SK-N-SH (cell line): ENCODE data around the gene LRSAM1. TPM values are rescaled to one million over a fixed set of nuclear protein-coding genes. Genes with fewer than 3 reads are reported as not detected.

Experiments
- CTCF ChIA-PET: fragments of 300-600, 350-600 bp; formaldehyde crosslinking; extraction: SDS; loops from one replicate; lab custom pipeline; 2021; lab: Yijun Ruan, JAX
- POLR2A ChIA-PET: fragments of 350-600 bp; sonication (Branson Sonifier 250); formaldehyde crosslinking; extraction: SDS; loops from one replicate; lab custom pipeline; 2020; ENCODE audit warnings: antibody characterized with exemption, inconsistent platforms; lab: Yijun Ruan, JAX
- DNase-seq: peaks from one replicate; pipeline ENCODE4 v3.0.0; 2012
- H2AFZ ChIP-seq: fragments of 200-600 bp; sonication (generic); 2 replicates; pipeline ENCODE4 v1.8.1; 2016; ENCODE audit warnings: antibody characterized with exemption, mild to moderate bottlenecking, low read depth
- H3F3A ChIP-seq: fragments of 200-600 bp; sonication (generic); replicated peaks from 2 replicates; pipeline ENCODE3; 2016; ENCODE audit warnings: antibody characterized with exemption, mild to moderate bottlenecking; ENCODE audit not compliant: insufficient read depth
- H3K27ac ChIP-seq, 2 experiments: fragments of 200-500 bp in 1 of 2; fragments of 200-600 bp in 1 of 2; sonication (Bioruptor generic) in 1 of 2; sonication (generic), shearing (Covaris generic) in 1 of 2; 2 replicates each; pipeline versions ENCODE4 v1.5.1 to v1.6.1; 2014 to 2016; ENCODE audit warnings: low read depth in 2 of 2, inconsistent platforms in 1 of 2, low read length in 1 of 2, mild to moderate bottlenecking in 1 of 2, mixed read lengths in 1 of 2
- H3K27me3 ChIP-seq: fragments of 200-600 bp; sonication (generic), shearing (Covaris generic); 2 replicates; pipeline ENCODE4 v1.6.1; 2016; ENCODE audit warnings: mixed run types; ENCODE audit not compliant: insufficient read depth
- H3K36me3 ChIP-seq, 2 experiments: fragments of 200-500 bp in 1 of 2; fragments of 200-600 bp in 1 of 2; sonication (Bioruptor generic) in 1 of 2; sonication (generic) in 1 of 2; replicated peaks in 1 of 2; 2 replicates each; pipeline versions ENCODE3 to v1.5.1; 2014 to 2016; ENCODE audit warnings: low read length in 1 of 2, mild to moderate bottlenecking in 1 of 2; ENCODE audit not compliant: insufficient read depth in 2 of 2, control insufficient read depth in 1 of 2
- H3K4me1 ChIP-seq, 2 experiments: fragments of 200-500 bp in 1 of 2; fragments of 200-600 bp in 1 of 2; sonication (Bioruptor generic) in 1 of 2; sonication (generic), shearing (Covaris generic) in 1 of 2; 2 replicates each; pipeline versions ENCODE4 v1.5.1 to v1.6.1; 2014 to 2016; ENCODE audit warnings: low read depth in 1 of 2, low read length in 1 of 2, mixed run types in 1 of 2; ENCODE audit not compliant: insufficient read depth in 2 of 2, control insufficient read depth in 1 of 2
- H3K4me2 ChIP-seq: fragments of 200-600 bp; sonication (generic), shearing (Covaris generic); 2 replicates; pipeline ENCODE4 v1.6.1; 2017; ENCODE audit warnings: mixed run types
- H3K4me3 ChIP-seq, 2 experiments: fragments of 200-500 bp in 1 of 2; fragments of 200-600 bp in 1 of 2; sonication (Bioruptor generic) in 1 of 2; sonication (generic), shearing (Covaris generic) in 1 of 2; 2 replicates each; pipeline versions ENCODE4 v1.5.1 to v1.8.1; 2014 to 2016; ENCODE audit warnings: low read depth in 2 of 2, inconsistent platforms in 1 of 2, low read length in 1 of 2, mild to moderate bottlenecking in 1 of 2, mixed read lengths in 1 of 2, moderate library complexity in 1 of 2
- H3K79me2 ChIP-seq: fragments of 200-600 bp; sonication (generic); 2 replicates; pipeline ENCODE4 v1.8.1; 2017; ENCODE audit warnings: mild to moderate bottlenecking; ENCODE audit not compliant: insufficient read depth
- H3K9ac ChIP-seq: fragments of 200-600 bp; sonication (generic); 2 replicates; pipeline ENCODE4 v1.6.1; 2017; ENCODE audit warnings: mixed run types
- H3K9me2 ChIP-seq: fragments of 200-600 bp; sonication (generic); 2 replicates; pipeline ENCODE4 v1.6.1; 2017; ENCODE audit warnings: mixed run types
- H3K9me3 ChIP-seq: fragments of 200-600 bp; sonication (generic); 2 replicates; pipeline ENCODE4 v1.6.1; 2017; ENCODE audit warnings: mixed run types, mild to moderate bottlenecking, moderate library complexity
- H4K20me1 ChIP-seq: fragments of 200-600 bp; sonication (generic); 2 replicates; pipeline ENCODE4 v1.6.1; 2017; ENCODE audit warnings: mild to moderate bottlenecking, mixed run types; ENCODE audit not compliant: insufficient read depth
- EZH2phosphoT487 ChIP-seq: fragments of 200-600 bp; sonication (generic); IDR thresholded peaks from 2 replicates; pipeline ENCODE4 v1.6.1; 2017; ENCODE audit warnings: low read depth, mixed run types, mild to moderate bottlenecking, antibody characterized with exemption, moderate library complexity, borderline replicate concordance
- FOSL2 ChIP-seq: IDR thresholded peaks from 2 replicates; pipeline ENCODE4 v1.4.0; 2012; ENCODE audit warnings: low read depth, mild to moderate bottlenecking, moderate library complexity, borderline replicate concordance
- FOXJ3 ChIP-seq: sonication (generic); formaldehyde crosslinking; IDR thresholded peaks from 2 replicates; pipeline ENCODE4 v1.5.1; 2020; ENCODE audit warnings: mild to moderate bottlenecking, missing genetic modification reagents
- FOXM1 ChIP-seq: IDR thresholded peaks from 2 replicates; pipeline ENCODE4 v1.4.0; 2012; ENCODE audit warnings: low read depth, mild to moderate bottlenecking
- GABPA ChIP-seq: IDR thresholded peaks from 2 replicates; pipeline ENCODE4 v1.4.0; 2012; ENCODE audit warnings: low read depth, mild to moderate bottlenecking
- JUND ChIP-seq: IDR thresholded peaks from 2 replicates; pipeline ENCODE4 v1.4.0; 2012
- MAX ChIP-seq: IDR thresholded peaks from 2 replicates; pipeline ENCODE4 v1.4.0; 2012; ENCODE audit warnings: low read depth
- MXI1 ChIP-seq: IDR thresholded peaks from 2 replicates; pipeline ENCODE4 v1.6.1; 2012; ENCODE audit warnings: mild to moderate bottlenecking, low read depth, low read length, improper control_type of control experiment
- NRF1 ChIP-seq: IDR thresholded peaks from 2 replicates; pipeline ENCODE4 v1.6.1; 2012; ENCODE audit warnings: low read depth, mild to moderate bottlenecking, low read length
- PBX3 ChIP-seq: IDR thresholded peaks from 2 replicates; pipeline ENCODE4; 2012
- POLR2AphosphoS5 ChIP-seq: IDR thresholded peaks from 2 replicates; pipeline ENCODE4 v1.6.1; 2012; ENCODE audit warnings: low read depth, low read length
- RAD21 ChIP-seq: IDR thresholded peaks from 2 replicates; pipeline ENCODE4 v1.6.1; 2012; ENCODE audit warnings: mild to moderate bottlenecking, low read length
- RCOR1 ChIP-seq: fragments of 150-350 bp; IDR thresholded peaks from 2 replicates; pipeline ENCODE4 v1.6.1; 2017; ENCODE audit warnings: antibody characterized with exemption, low read length
- RXRA ChIP-seq: IDR thresholded peaks from 2 replicates; pipeline ENCODE4 v1.4.0; 2012; ENCODE audit warnings: low read depth, mild to moderate bottlenecking, borderline replicate concordance
- SIN3A ChIP-seq: IDR thresholded peaks from 2 replicates; pipeline ENCODE4 v1.6.1; 2012; ENCODE audit warnings: low read depth, mild to moderate bottlenecking, low read length, moderate library complexity, borderline replicate concordance
- TAF1 ChIP-seq: IDR thresholded peaks from 2 replicates; pipeline ENCODE4 v1.6.1; 2012; ENCODE audit warnings: low read depth, mild to moderate bottlenecking, low read length, moderate library complexity, borderline replicate concordance
- TEAD4 ChIP-seq: IDR thresholded peaks from 2 replicates; pipeline ENCODE4 v1.4.0; 2012; ENCODE audit warnings: mild to moderate bottlenecking, borderline replicate concordance; ENCODE audit not compliant: insufficient read depth
- USF1 ChIP-seq: IDR thresholded peaks from 2 replicates; pipeline ENCODE4 v1.4.0; 2012; ENCODE audit warnings: low read depth, borderline replicate concordance
- USF2 ChIP-seq: fragments of 150-350 bp; IDR thresholded peaks from 2 replicates; pipeline ENCODE4 v1.6.1; 2017; ENCODE audit warnings: antibody characterized with exemption, low read length, low read depth, borderline replicate concordance
- WGBS: methylation state at CpG from one replicate; pipeline ENCODE4 v1.1.6; 2017; ENCODE audit warnings: low lambda C conversion rate; 5-methylcytosine and 5-hydroxymethylcytosine counted together
- polyA plus RNA-seq, 3 experiments: library from polyadenylated mRNA; depleted of rRNA; stranded (reverse); fragments of >200 nt; gene quantifications; 2 replicates each; pipeline ENCODE4 v1.2.3, GENCODE V29; 2012

Gene LRSAM1
- polyA plus RNA-seq, 1 of the 3 experiments (the other 2 are of a cell fraction), result 8.0 TPM

GRCh38 chr9:127417131-127418036 is 33.9 kb upstream of the LRSAM1 start:
- no peak overlapping the region for H3K4me3 ChIP-seq
- H3K27ac ChIP-seq, result no peak overlapping the region
- peaks cover 7% of the 10 kb centered on the region; the same call in 1 of the 2 replicates for H3K79me2 ChIP-seq
- peak; percentile 57 for DNase-seq
- H3F3A ChIP-seq, result peaks cover 4% of the 10 kb centered on the region
- no peak overlapping the region for H2AFZ ChIP-seq
- H3K36me3 ChIP-seq, result no peaks in the 10 kb centered on the region
- peaks cover under 1 to 10% of the 10 kb centered on the region in 2 experiments; a peak in 2 of 4 replicates for H3K4me1 ChIP-seq
- no peaks in the 10 kb centered on the region for H3K27me3 ChIP-seq
- ChIA-PET POLR2A (no interaction called here), CTCF (interaction anchor here (0.9 to 1.1 kb wide), 3 partner anchors 10 to 475 kb away, joined by 3 to 4 read pairs (median 3); no protein-coding TSS in a partner anchor)
- H3K9me2 ChIP-seq, result no peaks in the 10 kb centered on the region
- TF ChIP-seq NRF1, result no peak
- peak; percentile 36; the same call in 1 of the 2 replicates for TF ChIP-seq MXI1
- no peak overlapping the region for H3K9ac ChIP-seq
- H4K20me1 ChIP-seq, result no peaks in the 10 kb centered on the region
- no peak overlapping the region for H3K4me2 ChIP-seq
- H3K9me3 ChIP-seq, result no peaks in the 10 kb centered on the region
- 81% methylated on average over 15 of the region's 15 CpGs for WGBS

- no peak for TF ChIP-seq RAD21
- no peak for TF ChIP-seq USF1
- TF ChIP-seq FOSL2, result no peak
- TF ChIP-seq RCOR1, result no peak
- TF ChIP-seq POLR2AphosphoS5, result no peak
- no peak for TF ChIP-seq JUND
- TF ChIP-seq MAX, result no peak
- H3K4me3 ChIP-seq, result no peak overlapping the region
- H3K79me2 ChIP-seq, result peaks cover 14% of the 10 kb centered on the region; the same call in 1 of the 2 replicates
- DNase-seq, result peak; percentile 53
- H3K27ac ChIP-seq, result no peak overlapping the region
- CTCF ChIA-PET, result interaction anchor here (0.9 to 1.1 kb wide), 2 partner anchors 14 to 476 kb away, joined by 3 to 4 read pairs; no protein-coding TSS in a partner anchor
- peaks cover 4% of the 10 kb centered on the region for H3F3A ChIP-seq
- no peaks in the 10 kb centered on the region for H3K9me2 ChIP-seq
- no peak overlapping the region for H3K9ac ChIP-seq
- H2AFZ ChIP-seq, result no peak overlapping the region
- no peaks in the 10 kb centered on the region for H3K9me3 ChIP-seq
- H3K27me3 ChIP-seq, result no peaks in the 10 kb centered on the region
- H3K4me2 ChIP-seq, result no peak overlapping the region
- no peaks in the 10 kb centered on the region for H4K20me1 ChIP-seq
- WGBS, result 100% methylated on average over 6 of the region's 12 CpGs
- no peaks in the 10 kb centered on the region for H3K36me3 ChIP-seq
- POLR2A ChIA-PET, result no interaction called here
- H3K4me1 ChIP-seq, result peaks cover 7 to 17% of the 10 kb centered on the region in 2 experiments; a peak in 2 of 4 replicates
These were observed 33.3 kb upstream of the LRSAM1 start for GRCh38 chr9:127418037-127418471.

GRCh38 chr9:127419348-127419747 is 32.0 kb upstream of the LRSAM1 start:
- Histone ChIP-seq H3F3A (peaks cover 4% of the 10 kb centered on the region), H2AFZ (no peak overlapping the region), H3K79me2 (peaks cover 20% of the 10 kb centered on the region), H3K9me2 (no peaks in the 10 kb centered on the region), H3K4me1 (peaks cover 7 to 19% of the 10 kb centered on the region in 2 experiments; a peak in 2 of 4 replicates), H3K27ac (no peak overlapping the region), H3K4me2 (no peak overlapping the region), H4K20me1 (no peaks in the 10 kb centered on the region), H3K9me3 (no peaks in the 10 kb centered on the region), H3K27me3 (no peaks in the 10 kb centered on the region), H3K4me3 (no peak overlapping the region), H3K36me3 (no peaks in the 10 kb centered on the region), H3K9ac (no peak overlapping the region)
- ChIA-PET CTCF (interaction anchor here (0.8 kb wide), 1 partner anchor 9 kb away, joined by 3 read pairs; no protein-coding TSS in a partner anchor), POLR2A (no interaction called here)
- WGBS, result 100% methylated on average over 1 of the region's 6 CpGs
- DNase-seq, result no peak
- TF ChIP-seq GABPA (no peak), USF2 (no peak), EZH2phosphoT487 (no peak), FOXJ3 (CRISPR knock-in tag) (no peak), RCOR1 (no peak), FOXM1 (no peak), RXRA (no peak), SIN3A (no peak), TAF1 (no peak), TEAD4 (no peak), PBX3 (no peak)
